Subcutaneous abdominal adipose tissue (tissue), 5 donors: ENCODE results near the gene ANKK1.

Experiments
- H3K27ac ChIP-seq: one replicate; pipeline ENCODE4 v1.7.0; 2013; ENCODE audit warnings: low read depth, mild to moderate bottlenecking, inconsistent platforms, low read length, moderate library complexity
- H3K27me3 ChIP-seq, 5 donors: one replicate each; pipeline ENCODE4 v1.7.0; 2013; ENCODE audit warnings: low read length in 5 of 5, inconsistent platforms in 1 of 5; ENCODE audit not compliant: control insufficient read depth in 5 of 5, insufficient read depth in 4 of 5
- H3K36me3 ChIP-seq, 5 donors: one replicate each; pipeline ENCODE4 v1.7.0; 2013; ENCODE audit warnings: low read length in 5 of 5; ENCODE audit not compliant: control insufficient read depth in 5 of 5, insufficient read depth in 5 of 5
- H3K4me1 ChIP-seq, 5 donors: one replicate each; pipeline ENCODE4 v1.7.0; 2013; ENCODE audit warnings: low read length in 5 of 5, mild to moderate bottlenecking in 3 of 5, moderate library complexity in 1 of 5; ENCODE audit not compliant: control insufficient read depth in 5 of 5, insufficient read depth in 5 of 5
- H3K4me3 ChIP-seq, 5 donors: one replicate each; pipeline ENCODE4 v1.7.0; 2013; ENCODE audit warnings: low read length in 5 of 5, low read depth in 1 of 5
- H3K9ac ChIP-seq, 5 donors: one replicate each; pipeline ENCODE4 v1.7.0; 2013; ENCODE audit warnings: low read length in 5 of 5, mild to moderate bottlenecking in 4 of 5, moderate library complexity in 3 of 5
- H3K9me3 ChIP-seq, 5 donors: one replicate each; pipeline ENCODE4 v1.7.0; 2013; ENCODE audit warnings: low read length in 5 of 5; ENCODE audit not compliant: control insufficient read depth in 5 of 5
- donor health status: healthy.
- donor health status: healthy.
- donor health status: healthy.
- donor health status: healthy.
- donor health status: healthy.

ANKK1 gene

GRCh38 chr11:113376156-113376555 is 11.4 kb upstream of the ANKK1 start:
- no peak overlapping the region for H3K4me3 ChIP-seq
- no peak overlapping the region for H3K27ac ChIP-seq
- H3K9ac ChIP-seq, result no peak overlapping the region
- no peaks in the 10 kb centered on the region for H3K27me3 ChIP-seq
- no peaks in the 10 kb centered on the region for H3K9me3 ChIP-seq
- H3K4me1 ChIP-seq, result no peaks in the 10 kb centered on the region
- H3K36me3 ChIP-seq, result peaks cover 0 to 2% (median 0%) of the 10 kb centered on the region in 5 donors

GRCh38 chr11:113377681-113378412 is 9.7 kb upstream of the ANKK1 start:
- no peak overlapping the region for H3K27ac ChIP-seq
- H3K9ac ChIP-seq, result no peak overlapping the region
- peaks cover 0 to 2% (median 0%) of the 10 kb centered on the region in 5 donors for H3K36me3 ChIP-seq
- no peak overlapping the region for H3K4me3 ChIP-seq
- H3K27me3 ChIP-seq, result no peaks in the 10 kb centered on the region
- no peaks in the 10 kb centered on the region for H3K4me1 ChIP-seq
- no peaks in the 10 kb centered on the region for H3K9me3 ChIP-seq

GRCh38 chr11:113378692-113379091 is 8.9 kb upstream of the ANKK1 start:
- Histone ChIP-seq H3K36me3 (no peaks in the 10 kb centered on the region), H3K4me1 (no peaks in the 10 kb centered on the region), H3K27me3 (no peaks in the 10 kb centered on the region), H3K9me3 (no peaks in the 10 kb centered on the region), H3K9ac (no peak overlapping the region), H3K27ac (no peak overlapping the region), H3K4me3 (no peak overlapping the region)

- Histone ChIP-seq H3K27me3 (peaks cover 7 to 14% (median 11%) of the 10 kb centered on the region in 5 donors), H3K9ac (no peak overlapping the region), H3K4me3 (no peak overlapping the region), H3K27ac (no peak overlapping the region), H3K9me3 (no peaks in the 10 kb centered on the region), H3K36me3 (no peaks in the 10 kb centered on the region), H3K4me1 (no peaks in the 10 kb centered on the region)
These were observed 5.5 kb upstream of the ANKK1 start for GRCh38 chr11:113382121-113382520.

- Histone ChIP-seq H3K27me3 (peaks cover 21 to 26% (median 24%) of the 10 kb centered on the region in 5 donors), H3K4me1 (peaks cover 0 to 4% (median 0%) of the 10 kb centered on the region in 5 donors), H3K9ac (no peak overlapping the region), H3K4me3 (no peak overlapping the region), H3K36me3 (no peaks in the 10 kb centered on the region), H3K9me3 (no peaks in the 10 kb centered on the region), H3K27ac (no peak overlapping the region)
These were observed 3.0 kb upstream of the ANKK1 start for GRCh38 chr11:113384551-113384950.

GRCh38 chr11:113385749-113386148 is 1.8 kb upstream of the ANKK1 start:
- H3K4me3 ChIP-seq, result no peak overlapping the region
- H3K9ac ChIP-seq, result no peak overlapping the region
- peaks cover 21 to 26% (median 24%) of the 10 kb centered on the region in 5 donors for H3K27me3 ChIP-seq
- no peaks in the 10 kb centered on the region for H3K9me3 ChIP-seq
- no peak overlapping the region for H3K27ac ChIP-seq
- H3K36me3 ChIP-seq, result no peaks in the 10 kb centered on the region
- peaks cover 0 to 4% (median 0%) of the 10 kb centered on the region in 5 donors for H3K4me1 ChIP-seq

GRCh38 chr11:113386866-113387265 is 713 bp upstream of the ANKK1 start:
- peaks cover 0 to 4% (median 1%) of the 10 kb centered on the region in 5 donors for H3K4me1 ChIP-seq
- H3K9me3 ChIP-seq, result no peaks in the 10 kb centered on the region
- H3K27me3 ChIP-seq, result peaks cover 21 to 26% (median 24%) of the 10 kb centered on the region in 5 donors
- H3K9ac ChIP-seq, result no peak overlapping the region
- H3K36me3 ChIP-seq, result no peaks in the 10 kb centered on the region
- H3K27ac ChIP-seq, result no peak overlapping the region
- H3K4me3 ChIP-seq, result no peak overlapping the region

GRCh38 chr11:113389272-113389671 is 1.7 kb downstream of the ANKK1 start:
- Histone ChIP-seq H3K4me3 (no peak overlapping the region), H3K27me3 (peaks cover 21 to 26% (median 24%) of the 10 kb centered on the region in 5 donors), H3K4me1 (peaks cover 0 to 15% (median 10%) of the 10 kb centered on the region in 5 donors), H3K9me3 (no peaks in the 10 kb centered on the region), H3K27ac (no peak overlapping the region), H3K36me3 (no peaks in the 10 kb centered on the region), H3K9ac (no peak overlapping the region)

GRCh38 chr11:113392236-113392921 is 4.8 kb downstream of the ANKK1 start:
- H3K27me3 ChIP-seq, result peaks cover 7 to 13% (median 9%) of the 10 kb centered on the region in 5 donors
- no peaks in the 10 kb centered on the region for H3K9me3 ChIP-seq
- no peak overlapping the region for H3K27ac ChIP-seq
- H3K4me1 ChIP-seq, result peaks cover 0 to 17% (median 15%) of the 10 kb centered on the region in 5 donors
- H3K4me3 ChIP-seq, result no peak overlapping the region
- H3K9ac ChIP-seq, result no peak overlapping the region
- no peaks in the 10 kb centered on the region for H3K36me3 ChIP-seq

GRCh38 chr11:113393501-113393985 is 6.0 kb downstream of the ANKK1 start:
- Histone ChIP-seq H3K27me3 (peaks cover 0 to 2% (median 0%) of the 10 kb centered on the region in 5 donors), H3K9ac (no peak overlapping the region), H3K4me1 (peaks cover 0 to 15% (median 13%) of the 10 kb centered on the region in 5 donors), H3K4me3 (no peak overlapping the region), H3K9me3 (no peaks in the 10 kb centered on the region), H3K27ac (no peak overlapping the region), H3K36me3 (no peaks in the 10 kb centered on the region)
